Ishikawa (cell line): ENCODE data around the gene GRK5.

Experiments
- CEBPB ChIP-seq: IDR thresholded peaks from 2 replicates; pipeline ENCODE4 v1.6.1; 2012
- CREB1 ChIP-seq: IDR thresholded peaks from 2 replicates; pipeline ENCODE4 v1.6.1; 2012; ENCODE audit warnings: low read depth
- EGR1 ChIP-seq: IDR thresholded peaks from 2 replicates; pipeline ENCODE4 v1.6.1; 2012
- EP300 ChIP-seq: IDR thresholded peaks from 2 replicates; pipeline ENCODE4 v1.6.1; 2012; ENCODE audit warnings: borderline replicate concordance
- NFIC ChIP-seq: IDR thresholded peaks from 2 replicates; pipeline ENCODE4 v1.6.1; 2012
- RAD21 ChIP-seq: IDR thresholded peaks from 2 replicates; pipeline ENCODE4 v1.6.1; 2012; ENCODE audit warnings: low read depth
- TAF1 ChIP-seq: IDR thresholded peaks from 2 replicates; pipeline ENCODE4 v1.6.1; 2012; ENCODE audit warnings: low read depth, mild to moderate bottlenecking
- USF1 ChIP-seq: IDR thresholded peaks from 2 replicates; pipeline ENCODE4 v1.6.1; 2012
- YY1 ChIP-seq: IDR thresholded peaks from 2 replicates; pipeline ENCODE4 v1.6.1; 2012; ENCODE audit warnings: low read depth
- ZBTB7A ChIP-seq: IDR thresholded peaks from 2 replicates; pipeline ENCODE4 v1.6.1; 2012; ENCODE audit warnings: low read depth
- TF ChIP-seq, protein P1 (sequence below): IDR thresholded peaks from 2 replicates; pipeline ENCODE4 v1.6.1; 2012; ENCODE audit warnings: low read depth, mild to moderate bottlenecking

DNA sequence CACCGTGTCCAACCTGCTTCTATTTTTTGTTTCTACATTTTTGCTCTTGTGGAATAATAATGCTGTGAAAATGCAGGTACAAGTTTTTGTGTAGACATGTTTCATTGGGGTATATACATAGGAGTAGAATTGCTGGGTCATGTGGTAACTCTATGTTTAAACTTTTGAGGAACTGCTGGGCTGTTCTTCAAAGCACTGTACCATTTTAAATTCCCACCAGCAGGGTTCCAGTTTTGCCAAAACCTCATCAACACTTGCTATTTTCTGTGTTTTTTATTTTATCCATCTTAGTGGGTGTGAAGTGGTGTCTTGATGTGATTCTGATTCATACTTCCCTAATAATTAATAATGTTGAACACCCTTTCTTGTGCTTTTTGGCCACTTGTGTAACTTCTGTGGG is 196.6 kb downstream of the GRK5 start:
- TF ChIP-seq USF1 (no peak), NFIC (no peak), CREB1 (no peak), EP300 (no peak), CEBPB (no peak), RAD21 (no peak), YY1 (no peak), TAF1 (no peak), ZBTB7A (no peak), EGR1 (no peak)
- TF ChIP-seq, protein P1, sequence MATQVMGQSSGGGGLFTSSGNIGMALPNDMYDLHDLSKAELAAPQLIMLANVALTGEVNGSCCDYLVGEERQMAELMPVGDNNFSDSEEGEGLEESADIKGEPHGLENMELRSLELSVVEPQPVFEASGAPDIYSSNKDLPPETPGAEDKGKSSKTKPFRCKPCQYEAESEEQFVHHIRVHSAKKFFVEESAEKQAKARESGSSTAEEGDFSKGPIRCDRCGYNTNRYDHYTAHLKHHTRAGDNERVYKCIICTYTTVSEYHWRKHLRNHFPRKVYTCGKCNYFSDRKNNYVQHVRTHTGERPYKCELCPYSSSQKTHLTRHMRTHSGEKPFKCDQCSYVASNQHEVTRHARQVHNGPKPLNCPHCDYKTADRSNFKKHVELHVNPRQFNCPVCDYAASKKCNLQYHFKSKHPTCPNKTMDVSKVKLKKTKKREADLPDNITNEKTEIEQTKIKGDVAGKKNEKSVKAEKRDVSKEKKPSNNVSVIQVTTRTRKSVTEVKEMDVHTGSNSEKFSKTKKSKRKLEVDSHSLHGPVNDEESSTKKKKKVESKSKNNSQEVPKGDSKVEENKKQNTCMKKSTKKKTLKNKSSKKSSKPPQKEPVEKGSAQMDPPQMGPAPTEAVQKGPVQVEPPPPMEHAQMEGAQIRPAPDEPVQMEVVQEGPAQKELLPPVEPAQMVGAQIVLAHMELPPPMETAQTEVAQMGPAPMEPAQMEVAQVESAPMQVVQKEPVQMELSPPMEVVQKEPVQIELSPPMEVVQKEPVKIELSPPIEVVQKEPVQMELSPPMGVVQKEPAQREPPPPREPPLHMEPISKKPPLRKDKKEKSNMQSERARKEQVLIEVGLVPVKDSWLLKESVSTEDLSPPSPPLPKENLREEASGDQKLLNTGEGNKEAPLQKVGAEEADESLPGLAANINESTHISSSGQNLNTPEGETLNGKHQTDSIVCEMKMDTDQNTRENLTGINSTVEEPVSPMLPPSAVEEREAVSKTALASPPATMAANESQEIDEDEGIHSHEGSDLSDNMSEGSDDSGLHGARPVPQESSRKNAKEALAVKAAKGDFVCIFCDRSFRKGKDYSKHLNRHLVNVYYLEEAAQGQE: no peak
